ENCODE results near the gene CLEC9A.
"Not testable (repeated sequence)": the region's sequence is repeated elsewhere in the genome, so short reads cannot be mapped to it uniquely, and the experiment has no call there.

CLEC9A gene

DNA sequence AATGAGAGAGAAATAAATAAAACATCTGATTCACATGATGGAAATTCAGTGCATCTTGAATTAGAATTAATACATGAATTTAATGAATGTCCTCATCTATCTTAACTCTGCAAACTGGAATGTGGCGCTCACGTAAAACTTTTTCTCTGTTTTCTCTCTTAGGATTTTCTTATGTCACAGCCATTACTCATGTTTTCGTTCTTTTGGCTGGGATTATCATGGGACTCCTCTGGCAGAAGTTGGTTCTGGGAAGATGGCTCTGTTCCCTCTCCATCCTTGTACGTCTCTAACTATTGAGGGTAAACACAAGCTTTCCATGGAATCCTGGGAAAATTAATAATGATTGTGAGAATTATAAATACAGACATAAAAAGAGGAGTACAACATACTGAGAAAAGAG is 15.0 kb upstream of the CLEC9A start:
- DNase-seq (ENCODE audit: low read depth, low spot score), result no peak
- TF ChIP-seq, protein P1, sequence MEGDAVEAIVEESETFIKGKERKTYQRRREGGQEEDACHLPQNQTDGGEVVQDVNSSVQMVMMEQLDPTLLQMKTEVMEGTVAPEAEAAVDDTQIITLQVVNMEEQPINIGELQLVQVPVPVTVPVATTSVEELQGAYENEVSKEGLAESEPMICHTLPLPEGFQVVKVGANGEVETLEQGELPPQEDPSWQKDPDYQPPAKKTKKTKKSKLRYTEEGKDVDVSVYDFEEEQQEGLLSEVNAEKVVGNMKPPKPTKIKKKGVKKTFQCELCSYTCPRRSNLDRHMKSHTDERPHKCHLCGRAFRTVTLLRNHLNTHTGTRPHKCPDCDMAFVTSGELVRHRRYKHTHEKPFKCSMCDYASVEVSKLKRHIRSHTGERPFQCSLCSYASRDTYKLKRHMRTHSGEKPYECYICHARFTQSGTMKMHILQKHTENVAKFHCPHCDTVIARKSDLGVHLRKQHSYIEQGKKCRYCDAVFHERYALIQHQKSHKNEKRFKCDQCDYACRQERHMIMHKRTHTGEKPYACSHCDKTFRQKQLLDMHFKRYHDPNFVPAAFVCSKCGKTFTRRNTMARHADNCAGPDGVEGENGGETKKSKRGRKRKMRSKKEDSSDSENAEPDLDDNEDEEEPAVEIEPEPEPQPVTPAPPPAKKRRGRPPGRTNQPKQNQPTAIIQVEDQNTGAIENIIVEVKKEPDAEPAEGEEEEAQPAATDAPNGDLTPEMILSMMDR (IDR thresholded peaks at IDR 0.05; ENCODE audit: insufficient read depth, low read length, missing control alignments), result no peak
- H3K4me3 ChIP-seq (ENCODE audit: low read depth, low read length), result no peak overlapping the region
- CTCF ChIA-PET, result no interaction called here
- POLR2A ChIA-PET, result no interaction called here

DNA sequence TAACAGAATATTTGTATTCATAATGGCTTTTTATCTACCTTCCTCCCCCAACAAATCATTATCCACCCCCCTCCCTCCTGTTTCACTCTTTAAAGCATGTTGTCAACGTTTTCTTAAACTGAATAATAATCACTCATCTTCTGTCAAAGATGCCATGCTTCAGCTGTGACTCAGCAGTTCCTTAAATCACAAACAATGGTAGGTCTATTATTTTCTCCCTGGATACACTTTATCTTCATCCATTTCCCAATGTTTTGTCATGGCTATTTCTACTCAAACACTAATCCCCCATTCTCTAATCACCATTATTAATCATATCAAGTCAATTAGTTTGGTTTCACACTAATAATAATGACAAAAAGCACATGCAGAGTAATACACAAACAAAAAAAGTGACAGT is 13.6 kb upstream of the CLEC9A start:
- H3K4me3 ChIP-seq (ENCODE audit: low read depth, low read length), result no peak overlapping the region
- no peak for DNase-seq (ENCODE audit: low read depth, low spot score)
- TF ChIP-seq, protein P1 (IDR thresholded peaks at IDR 0.05; ENCODE audit: insufficient read depth, low read length, missing control alignments), result no peak
- CTCF ChIA-PET, result no interaction called here
- POLR2A ChIA-PET, result no interaction called here

- TF ChIP-seq, protein P1 (IDR thresholded peaks at IDR 0.05; ENCODE audit: insufficient read depth, low read length, missing control alignments), result no peak
- H3K4me3 ChIP-seq (ENCODE audit: low read depth, low read length), result no peak overlapping the region
- ChIA-PET CTCF (interaction anchor here (2.3 kb wide), 1 partner anchor 8 kb away, joined by 6 read pairs; no protein-coding TSS in a partner anchor), POLR2A (no interaction called here)
- no peak for DNase-seq (ENCODE audit: low read depth, low spot score)
These were observed 12.1 kb upstream of the CLEC9A start for GRCh38 chr12:10018386-10018785.

DNA sequence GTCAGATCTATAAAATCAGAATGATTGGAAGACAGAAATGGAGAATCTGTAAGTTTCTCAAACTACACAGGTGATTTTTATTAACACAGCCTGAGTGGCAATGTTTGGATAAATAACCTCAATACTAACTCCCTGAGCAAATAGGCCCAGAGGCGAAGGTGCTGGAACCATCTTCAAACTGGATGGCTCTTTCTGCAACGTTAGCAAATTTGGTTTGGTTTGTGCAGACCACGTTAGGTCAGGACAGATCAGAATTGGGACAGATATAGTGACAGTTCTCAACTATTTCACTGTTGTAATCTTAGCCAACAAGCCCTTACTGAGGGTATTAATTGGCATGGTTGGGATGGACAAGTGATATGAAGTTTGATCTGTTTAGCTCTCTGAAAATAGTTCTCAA is 9.1 kb upstream of the CLEC9A start:
- no peak overlapping the region for H3K4me3 ChIP-seq (ENCODE audit: low read depth, low read length)
- TF ChIP-seq, protein P1 (IDR thresholded peaks at IDR 0.05; ENCODE audit: insufficient read depth, low read length, missing control alignments), result no peak
- ChIA-PET CTCF (interaction anchor here (4.4 kb wide), 1 partner anchor 10 kb away, joined by 22 read pairs; the partner anchor contains the start of gene CLEC12B), POLR2A (no interaction called here)
- no peak for DNase-seq (ENCODE audit: low read depth, low spot score)

DNA sequence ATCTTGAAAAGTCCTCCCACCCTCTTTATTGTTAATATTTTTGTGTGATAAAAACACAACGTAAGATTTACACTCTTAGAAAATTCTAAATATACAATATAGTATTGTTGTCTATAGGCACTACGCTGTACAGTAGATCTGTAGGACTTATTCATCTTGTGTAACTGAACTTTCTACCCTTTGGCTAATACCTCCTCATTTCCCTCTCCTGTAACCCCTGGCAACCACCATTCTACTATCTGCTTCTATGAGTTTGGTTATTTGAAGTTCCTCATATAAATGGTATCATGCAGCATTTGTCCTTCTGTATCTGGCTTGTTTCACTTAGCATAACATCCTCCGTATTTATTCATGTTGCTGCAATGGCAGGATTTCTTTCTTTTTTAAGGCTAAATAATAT is 5.2 kb upstream of the CLEC9A start:
- TF ChIP-seq, protein P1 (IDR thresholded peaks at IDR 0.05; ENCODE audit: insufficient read depth, low read length, missing control alignments), result no peak
- DNase-seq (ENCODE audit: low read depth, low spot score), result no peak
- CTCF ChIA-PET, result interaction anchor here (1.1 to 4.4 kb wide), 3 partner anchors 14 to 128 kb away, joined by 3 to 22 read pairs (median 3); partner anchors contain the start of gene CLEC12B
- H3K4me3 ChIP-seq (ENCODE audit: low read depth, low read length), result no peak overlapping the region
- POLR2A ChIA-PET, result no interaction called here

DNA sequence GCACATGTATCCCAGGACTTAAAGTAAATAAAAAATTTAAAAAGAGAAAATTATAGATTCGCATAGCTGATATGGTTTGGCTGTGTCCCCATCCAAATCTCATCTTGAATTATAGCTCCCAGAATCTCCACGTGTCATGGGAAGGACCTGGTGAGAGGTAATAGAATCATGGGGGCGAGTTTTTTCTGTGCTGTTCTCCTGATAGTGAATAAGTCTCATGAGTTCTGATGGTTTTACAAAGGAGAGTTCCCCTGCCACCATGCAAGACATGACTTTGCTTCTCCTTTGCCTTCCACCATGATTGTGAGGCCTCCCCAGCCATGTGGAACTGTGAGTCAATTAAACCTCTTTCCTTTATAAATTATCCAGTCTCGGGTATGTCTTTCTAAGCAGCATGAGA is 3.8 kb upstream of the CLEC9A start:
- CTCF ChIA-PET, result interaction anchor here (1.8 kb wide), 1 partner anchor 114 kb away, joined by 4 read pairs; no protein-coding TSS in a partner anchor
- POLR2A ChIA-PET; H3K4me3 ChIP-seq (ENCODE audit: low read depth, low read length); DNase-seq (ENCODE audit: low read depth, low spot score): not testable (repeated sequence)

GRCh38 chr12:10027311-10027710 is 3.2 kb upstream of the CLEC9A start:
- H3K4me3 ChIP-seq (ENCODE audit: low read depth, low read length), result no peak overlapping the region
- DNase-seq (ENCODE audit: low read depth, low spot score), result no peak
- TF ChIP-seq, protein P1 (IDR thresholded peaks at IDR 0.05; ENCODE audit: insufficient read depth, low read length, missing control alignments), result no peak
- CTCF ChIA-PET, result interaction anchor here (1.8 kb wide), 1 partner anchor 114 kb away, joined by 4 read pairs; no protein-coding TSS in a partner anchor
- POLR2A ChIA-PET, result no interaction called here

Data from AG04449 (cell line).